Measurements from ENCODE around the gene NACAD.
A peak's percentile ranks its signal among the peaks of the same experiment; 100 is the strongest.

Gene NACAD

GRCh38 chr7:45111298-45112223 lies 22.8 kb upstream of the NACAD start, which contains the start of gene TBRG4 (continued):
- TF ChIP-seq ELK4 (IDR thresholded peaks at IDR 0.05; ENCODE audit: borderline replicate concordance, low read depth, low read length) (peak; percentile 94), ZNF549 (tag by site-specific recombination; IDR thresholded peaks at IDR 0.05) (no peak), ZNF548 (tag by site-specific recombination; IDR thresholded peaks at IDR 0.05) (no peak), ZNF223 (tag by site-specific recombination; IDR thresholded peaks at IDR 0.05) (no peak), ZNF791 (tag by site-specific recombination; IDR thresholded peaks at IDR 0.05) (no peak), ZNF660 (tag by site-specific recombination; IDR thresholded peaks at IDR 0.05) (peak; percentile 45; the same call in 1 of the 2 replicates), ZNF837 (tag by site-specific recombination; IDR thresholded peaks at IDR 0.05) (no peak), ZNF138 (tag by site-specific recombination; IDR thresholded peaks at IDR 0.05; ENCODE audit: borderline replicate concordance) (no peak), ZNF157 (tag by site-specific recombination; IDR thresholded peaks at IDR 0.05) (no peak), GLIS2 (tag by site-specific recombination; IDR thresholded peaks at IDR 0.05) (no peak), ZFP69B (tag by site-specific recombination; IDR thresholded peaks at IDR 0.05) (no peak), ZNF169 (tag by site-specific recombination; IDR thresholded peaks at IDR 0.05) (no peak), SP7 (tag by site-specific recombination; IDR thresholded peaks at IDR 0.05) (peak; percentile 79), ZNF561 (tag by site-specific recombination; IDR thresholded peaks at IDR 0.05; ENCODE audit: borderline replicate concordance) (0 out of 2 replicates have a peak, but pooled peaks have one; percentile 44), ZNF677 (tag by site-specific recombination; IDR thresholded peaks at IDR 0.05) (no peak), FEZF1 (tag by site-specific recombination; IDR thresholded peaks at IDR 0.05) (no peak), ZNF558 (tag by site-specific recombination; IDR thresholded peaks at IDR 0.05) (no peak), ZSCAN5A (tag by site-specific recombination; IDR thresholded peaks at IDR 0.05) (no peak), GFI1B (tag by site-specific recombination; IDR thresholded peaks at IDR 0.05) (no peak), ZNF18 (tag by site-specific recombination; IDR thresholded peaks at IDR 0.05) (no peak), ZNF621 (tag by site-specific recombination; IDR thresholded peaks at IDR 0.05) (no peak), ZNF514 (tag by site-specific recombination; IDR thresholded peaks at IDR 0.05) (no peak), ZNF571 (tag by site-specific recombination; IDR thresholded peaks at IDR 0.05) (no peak), ZNF416 (tag by site-specific recombination; IDR thresholded peaks at IDR 0.05) (no peak), ZBTB48 (tag by site-specific recombination; IDR thresholded peaks at IDR 0.05) (peak; percentile 66; the same call in 1 of the 2 replicates), ZNF302 (tag by site-specific recombination; IDR thresholded peaks at IDR 0.05; ENCODE audit: low read depth) (no peak), ZNF354C (tag by site-specific recombination; IDR thresholded peaks at IDR 0.05; ENCODE audit: borderline replicate concordance, low read depth) (no peak), ZNF37A (tag by site-specific recombination; IDR thresholded peaks at IDR 0.05) (no peak)
- TF ChIP-seq, protein P1, sequence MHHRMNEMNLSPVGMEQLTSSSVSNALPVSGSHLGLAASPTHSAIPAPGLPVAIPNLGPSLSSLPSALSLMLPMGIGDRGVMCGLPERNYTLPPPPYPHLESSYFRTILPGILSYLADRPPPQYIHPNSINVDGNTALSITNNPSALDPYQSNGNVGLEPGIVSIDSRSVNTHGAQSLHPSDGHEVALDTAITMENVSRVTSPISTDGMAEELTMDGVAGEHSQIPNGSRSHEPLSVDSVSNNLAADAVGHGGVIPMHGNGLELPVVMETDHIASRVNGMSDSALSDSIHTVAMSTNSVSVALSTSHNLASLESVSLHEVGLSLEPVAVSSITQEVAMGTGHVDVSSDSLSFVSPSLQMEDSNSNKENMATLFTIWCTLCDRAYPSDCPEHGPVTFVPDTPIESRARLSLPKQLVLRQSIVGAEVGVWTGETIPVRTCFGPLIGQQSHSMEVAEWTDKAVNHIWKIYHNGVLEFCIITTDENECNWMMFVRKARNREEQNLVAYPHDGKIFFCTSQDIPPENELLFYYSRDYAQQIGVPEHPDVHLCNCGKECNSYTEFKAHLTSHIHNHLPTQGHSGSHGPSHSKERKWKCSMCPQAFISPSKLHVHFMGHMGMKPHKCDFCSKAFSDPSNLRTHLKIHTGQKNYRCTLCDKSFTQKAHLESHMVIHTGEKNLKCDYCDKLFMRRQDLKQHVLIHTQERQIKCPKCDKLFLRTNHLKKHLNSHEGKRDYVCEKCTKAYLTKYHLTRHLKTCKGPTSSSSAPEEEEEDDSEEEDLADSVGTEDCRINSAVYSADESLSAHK (tag by site-specific recombination; IDR thresholded peaks at IDR 0.05): no peak
- TF ChIP-seq, protein P2, sequence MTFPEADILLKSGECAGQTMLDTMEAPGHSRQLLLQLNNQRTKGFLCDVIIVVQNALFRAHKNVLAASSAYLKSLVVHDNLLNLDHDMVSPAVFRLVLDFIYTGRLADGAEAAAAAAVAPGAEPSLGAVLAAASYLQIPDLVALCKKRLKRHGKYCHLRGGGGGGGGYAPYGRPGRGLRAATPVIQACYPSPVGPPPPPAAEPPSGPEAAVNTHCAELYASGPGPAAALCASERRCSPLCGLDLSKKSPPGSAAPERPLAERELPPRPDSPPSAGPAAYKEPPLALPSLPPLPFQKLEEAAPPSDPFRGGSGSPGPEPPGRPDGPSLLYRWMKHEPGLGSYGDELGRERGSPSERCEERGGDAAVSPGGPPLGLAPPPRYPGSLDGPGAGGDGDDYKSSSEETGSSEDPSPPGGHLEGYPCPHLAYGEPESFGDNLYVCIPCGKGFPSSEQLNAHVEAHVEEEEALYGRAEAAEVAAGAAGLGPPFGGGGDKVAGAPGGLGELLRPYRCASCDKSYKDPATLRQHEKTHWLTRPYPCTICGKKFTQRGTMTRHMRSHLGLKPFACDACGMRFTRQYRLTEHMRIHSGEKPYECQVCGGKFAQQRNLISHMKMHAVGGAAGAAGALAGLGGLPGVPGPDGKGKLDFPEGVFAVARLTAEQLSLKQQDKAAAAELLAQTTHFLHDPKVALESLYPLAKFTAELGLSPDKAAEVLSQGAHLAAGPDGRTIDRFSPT (tag by site-specific recombination; IDR thresholded peaks at IDR 0.05): no peak
- TF ChIP-seq, protein P3, sequence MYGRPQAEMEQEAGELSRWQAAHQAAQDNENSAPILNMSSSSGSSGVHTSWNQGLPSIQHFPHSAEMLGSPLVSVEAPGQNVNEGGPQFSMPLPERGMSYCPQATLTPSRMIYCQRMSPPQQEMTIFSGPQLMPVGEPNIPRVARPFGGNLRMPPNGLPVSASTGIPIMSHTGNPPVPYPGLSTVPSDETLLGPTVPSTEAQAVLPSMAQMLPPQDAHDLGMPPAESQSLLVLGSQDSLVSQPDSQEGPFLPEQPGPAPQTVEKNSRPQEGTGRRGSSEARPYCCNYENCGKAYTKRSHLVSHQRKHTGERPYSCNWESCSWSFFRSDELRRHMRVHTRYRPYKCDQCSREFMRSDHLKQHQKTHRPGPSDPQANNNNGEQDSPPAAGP (tag by site-specific recombination; IDR thresholded peaks at IDR 0.05): no peak; the same call in 1 of the 2 replicates

All from HEK293 (cell line).